GM18517 (cell line): ENCODE measurements around the gene MAPKAP1.
"Not testable (repeated sequence)": the region's sequence is repeated elsewhere in the genome, so short reads cannot be mapped to it uniquely, and the experiment has no call there.

Experiments
- ATAC-seq: cut with Tn5 transposase; IDR thresholded peaks from one replicate; pipeline ENCODE4 v1.9.1; 2021; ENCODE audit warnings: mild to moderate bottlenecking, moderate library complexity; ENCODE audit not compliant: unreplicated experiment

MAPKAP1 gene

DNA sequence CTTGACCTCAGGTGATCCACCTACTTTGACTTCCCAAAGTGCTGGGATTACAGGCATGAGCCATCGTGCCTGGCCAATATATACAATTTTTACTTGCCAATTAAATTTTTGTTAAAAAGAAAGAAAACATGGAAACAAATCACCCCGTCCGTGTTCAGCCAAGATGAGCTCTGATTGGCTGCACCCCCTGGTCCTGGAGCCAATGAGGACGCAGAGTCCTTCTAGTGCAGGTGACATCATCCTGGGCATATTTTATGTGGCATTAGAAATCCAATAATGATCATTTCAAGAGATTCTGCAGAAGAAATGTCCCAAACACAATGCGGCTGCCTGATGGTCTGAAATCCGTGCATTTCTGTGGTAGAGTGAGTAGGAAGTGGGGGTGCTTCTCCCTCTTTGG is 285.8 kb downstream of the MAPKAP1 start:
- no peak for ATAC-seq

DNA sequence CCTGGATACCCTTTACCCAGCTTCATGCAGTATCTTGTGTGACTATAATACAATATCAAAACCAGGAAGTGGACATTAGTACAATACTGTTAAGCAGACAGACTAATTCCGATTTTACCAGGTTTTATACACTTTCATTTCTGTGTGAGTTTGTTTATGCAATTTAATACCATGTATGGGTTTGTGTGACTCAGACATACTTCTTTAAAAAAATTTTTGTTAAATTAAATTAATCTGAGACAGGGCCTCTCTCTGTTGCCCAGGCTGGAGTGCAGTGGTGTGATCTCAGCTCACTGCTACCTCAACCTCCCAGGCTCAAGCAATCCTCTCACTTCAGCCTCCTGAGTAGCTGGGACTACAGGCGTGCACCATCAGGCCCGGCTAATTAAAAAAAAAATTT is 288.6 kb downstream of the MAPKAP1 start:
- ATAC-seq = no peak

DNA sequence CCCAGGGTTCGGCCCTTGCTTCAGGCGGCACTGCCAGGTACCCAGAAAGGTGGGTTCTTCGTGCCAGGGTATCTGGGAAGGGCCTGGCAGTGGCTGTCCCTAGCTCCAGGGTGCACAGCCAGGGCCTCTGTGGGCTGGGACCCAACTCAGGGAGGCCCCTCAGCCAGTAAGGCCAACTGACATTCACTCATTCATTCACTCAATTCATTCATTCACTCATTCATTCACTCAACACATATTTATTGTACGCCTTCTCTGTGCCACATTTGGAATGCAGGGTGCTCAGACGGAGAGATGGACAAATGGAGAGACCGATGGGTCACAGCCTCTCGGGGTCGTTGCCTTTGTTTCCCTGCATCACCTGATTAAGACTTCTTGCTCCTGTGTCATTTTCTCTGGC is 290.5 kb downstream of the MAPKAP1 start:
- ATAC-seq = no peak

DNA sequence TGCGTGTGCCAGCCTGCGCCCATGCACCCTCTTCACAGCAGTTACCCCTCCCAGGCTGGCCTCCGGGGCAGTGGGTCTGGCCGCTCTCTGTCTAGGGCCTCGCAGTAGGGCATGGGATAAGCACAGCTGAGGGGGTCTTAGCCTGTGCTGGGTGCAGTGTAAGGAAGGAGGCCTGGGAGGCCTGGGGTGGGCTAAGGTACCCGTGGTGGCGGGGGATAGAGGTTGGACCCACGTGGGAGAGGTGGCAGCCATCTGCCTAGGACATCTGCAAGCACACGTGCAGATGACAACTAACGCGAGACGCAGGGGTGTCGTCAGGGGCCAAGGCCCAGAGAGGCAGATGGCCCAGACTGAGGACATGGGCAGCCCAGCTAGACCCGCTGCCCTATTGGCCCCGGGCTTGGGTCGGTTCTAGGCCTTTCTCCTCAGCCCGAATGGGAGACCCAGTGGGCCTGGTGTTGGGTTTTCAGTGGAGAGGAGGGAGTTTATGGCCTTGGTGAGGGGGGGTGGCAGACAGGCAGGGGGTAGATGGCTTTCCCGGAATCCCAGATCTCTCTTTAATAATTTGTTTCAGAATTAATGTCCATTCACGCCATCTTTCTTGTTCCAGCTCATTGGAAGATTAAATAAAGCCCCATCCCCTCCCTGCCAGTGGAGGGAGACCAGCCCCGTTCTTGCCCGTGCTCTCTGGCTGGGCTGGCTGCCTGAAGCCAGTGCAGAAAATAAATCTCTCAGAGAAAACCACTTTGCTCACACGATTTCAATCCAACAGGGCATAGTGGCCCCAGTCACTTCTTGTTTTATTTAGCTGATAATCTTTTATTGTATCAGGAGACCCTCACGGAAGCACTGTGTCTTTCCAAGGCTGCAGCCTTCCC is 291.2 kb downstream of the MAPKAP1 start:
- no peak for ATAC-seq

DNA sequence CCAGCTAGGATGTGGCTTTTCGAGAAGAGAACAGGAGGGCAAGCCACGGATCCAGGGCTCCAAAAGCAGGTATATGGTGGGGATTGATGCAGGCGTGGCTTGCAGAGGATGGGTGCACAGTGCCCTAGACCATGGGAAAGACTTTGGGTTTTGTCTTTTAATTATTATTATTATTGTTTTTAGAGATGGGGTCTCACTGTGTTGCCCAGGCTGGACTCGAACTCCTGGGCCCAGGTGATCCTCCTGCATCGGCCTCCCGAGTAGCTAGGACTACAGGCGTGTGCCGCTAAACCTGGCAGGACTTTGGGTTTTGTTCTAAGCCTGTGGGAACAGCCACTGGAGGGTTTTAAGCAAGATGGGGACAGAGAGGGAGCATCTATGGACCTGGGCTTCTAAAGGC is 293.4 kb downstream of the MAPKAP1 start:
- ATAC-seq = no peak

DNA sequence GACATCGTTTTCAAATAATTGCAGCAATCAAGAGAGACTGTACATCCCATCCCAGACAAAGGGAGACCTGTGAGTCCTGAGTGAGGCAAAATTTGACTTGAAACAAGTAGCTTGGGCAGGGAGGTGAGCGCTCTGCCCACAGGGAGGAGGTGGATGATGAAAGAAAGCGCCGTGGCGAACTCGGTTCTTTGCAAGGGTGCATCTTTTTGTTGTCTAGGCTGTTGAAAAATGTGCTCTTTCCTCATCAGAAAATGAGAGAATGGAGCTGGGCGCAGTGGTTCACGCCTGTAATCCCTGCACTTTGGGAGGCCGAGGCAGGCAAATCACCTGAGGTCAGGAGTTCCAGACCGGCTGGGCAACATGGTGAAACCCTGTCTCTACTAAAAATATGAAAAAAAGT is 294.8 kb downstream of the MAPKAP1 start:
- ATAC-seq = no peak

DNA sequence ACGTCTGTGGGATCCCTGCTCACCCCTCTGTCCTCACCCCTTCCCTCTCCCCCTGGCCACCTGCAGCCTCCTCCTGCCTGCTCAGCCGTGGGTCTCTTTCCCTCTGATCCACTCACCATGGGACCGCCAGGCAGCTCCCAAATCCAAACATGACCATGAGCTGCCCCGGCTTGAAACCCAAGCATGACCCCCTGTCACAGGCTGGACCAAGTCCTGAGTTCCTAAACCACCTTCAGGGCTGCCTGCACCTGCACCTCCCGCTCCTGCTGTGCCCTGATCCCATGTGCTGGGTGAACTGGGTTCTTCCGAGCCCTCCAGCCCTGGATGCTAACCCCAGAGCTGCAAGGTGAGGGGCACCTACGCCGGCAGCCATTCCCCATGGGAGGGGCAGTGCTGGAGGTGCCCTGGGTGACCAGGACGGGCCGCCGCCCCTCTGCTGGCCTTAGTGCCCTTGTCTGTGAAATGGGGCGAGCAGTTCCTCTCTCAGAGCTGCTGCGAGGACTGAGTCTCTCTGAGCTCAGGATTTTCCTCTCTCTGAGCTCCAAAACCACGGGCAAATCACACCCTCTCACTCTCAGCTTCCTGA is 295.7 kb downstream of the MAPKAP1 start:
- no peak for ATAC-seq

DNA sequence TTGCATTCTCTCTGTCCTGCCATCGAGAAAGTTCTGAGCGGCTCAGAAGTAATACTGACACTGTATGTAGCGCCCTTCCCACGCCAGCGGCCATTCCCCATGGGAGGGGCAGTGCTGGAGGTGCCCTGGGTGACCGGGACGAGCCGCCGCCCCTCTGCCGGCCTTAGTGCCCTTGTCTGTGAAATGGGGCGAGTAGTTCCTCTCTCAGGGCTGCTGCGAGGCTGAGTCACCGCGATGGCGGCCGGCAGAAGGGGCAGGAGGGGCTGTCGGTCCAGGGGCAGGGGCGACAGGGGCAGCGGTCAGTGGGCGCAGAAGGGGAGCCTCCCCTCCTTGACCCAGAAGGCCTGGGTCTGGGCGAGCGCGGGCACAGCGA is 296.5 kb downstream of the MAPKAP1 start:
- no peak for ATAC-seq

DNA sequence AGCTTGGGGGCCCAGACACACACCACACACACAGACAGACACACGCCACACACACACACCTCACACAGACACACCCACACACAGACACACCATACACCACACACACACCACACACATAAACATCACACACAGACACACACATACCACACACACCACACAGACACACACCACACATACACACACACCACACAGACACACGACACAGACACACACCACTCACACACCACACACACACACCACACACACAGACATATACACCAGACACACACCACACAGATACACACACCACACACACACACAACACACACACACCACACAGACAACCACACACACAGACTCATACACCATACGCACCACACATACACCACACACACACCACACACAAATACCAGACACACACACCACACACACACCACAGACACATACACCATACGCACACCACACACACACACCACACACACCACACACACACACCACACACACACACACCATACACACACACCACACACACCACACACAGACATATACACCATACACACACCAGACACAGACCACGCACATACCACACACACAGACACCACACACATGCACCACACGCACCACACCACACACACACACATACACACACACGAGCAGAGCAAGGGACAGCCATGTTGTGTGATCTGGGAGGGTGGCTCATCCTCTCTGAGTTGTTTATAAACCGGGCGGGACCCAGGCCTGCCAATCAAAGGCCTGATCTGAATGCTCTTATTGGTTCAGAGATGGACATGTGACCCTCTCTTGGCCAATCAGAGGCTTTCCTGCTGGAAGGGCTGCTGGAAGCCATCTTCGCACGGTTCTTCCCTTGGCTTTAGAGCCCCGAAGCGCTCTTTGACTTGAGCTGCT is 297.1 kb downstream of the MAPKAP1 start:
- no peak for ATAC-seq

DNA sequence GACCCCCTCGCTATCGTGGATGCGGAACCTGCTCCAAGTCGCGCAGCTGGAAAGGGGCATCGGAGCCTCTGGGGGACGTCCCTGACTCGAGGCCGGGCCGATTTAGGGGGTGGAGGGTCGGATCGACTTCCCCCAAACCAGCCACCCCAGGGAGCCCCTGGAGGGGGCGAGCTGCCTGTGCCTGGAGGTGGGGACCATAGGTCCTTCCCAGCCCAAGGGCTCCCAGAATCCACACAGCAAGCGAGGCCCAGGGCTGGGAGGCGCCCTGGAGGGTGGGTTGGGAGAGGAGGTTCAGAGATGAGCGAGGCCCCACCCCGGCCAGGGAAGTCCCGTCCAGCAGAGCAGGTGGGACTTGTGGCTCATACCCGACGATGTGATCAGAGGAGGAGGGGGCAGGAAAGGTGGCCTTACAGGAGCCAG is 297.8 kb downstream of the MAPKAP1 start:
- ATAC-seq = no peak

DNA sequence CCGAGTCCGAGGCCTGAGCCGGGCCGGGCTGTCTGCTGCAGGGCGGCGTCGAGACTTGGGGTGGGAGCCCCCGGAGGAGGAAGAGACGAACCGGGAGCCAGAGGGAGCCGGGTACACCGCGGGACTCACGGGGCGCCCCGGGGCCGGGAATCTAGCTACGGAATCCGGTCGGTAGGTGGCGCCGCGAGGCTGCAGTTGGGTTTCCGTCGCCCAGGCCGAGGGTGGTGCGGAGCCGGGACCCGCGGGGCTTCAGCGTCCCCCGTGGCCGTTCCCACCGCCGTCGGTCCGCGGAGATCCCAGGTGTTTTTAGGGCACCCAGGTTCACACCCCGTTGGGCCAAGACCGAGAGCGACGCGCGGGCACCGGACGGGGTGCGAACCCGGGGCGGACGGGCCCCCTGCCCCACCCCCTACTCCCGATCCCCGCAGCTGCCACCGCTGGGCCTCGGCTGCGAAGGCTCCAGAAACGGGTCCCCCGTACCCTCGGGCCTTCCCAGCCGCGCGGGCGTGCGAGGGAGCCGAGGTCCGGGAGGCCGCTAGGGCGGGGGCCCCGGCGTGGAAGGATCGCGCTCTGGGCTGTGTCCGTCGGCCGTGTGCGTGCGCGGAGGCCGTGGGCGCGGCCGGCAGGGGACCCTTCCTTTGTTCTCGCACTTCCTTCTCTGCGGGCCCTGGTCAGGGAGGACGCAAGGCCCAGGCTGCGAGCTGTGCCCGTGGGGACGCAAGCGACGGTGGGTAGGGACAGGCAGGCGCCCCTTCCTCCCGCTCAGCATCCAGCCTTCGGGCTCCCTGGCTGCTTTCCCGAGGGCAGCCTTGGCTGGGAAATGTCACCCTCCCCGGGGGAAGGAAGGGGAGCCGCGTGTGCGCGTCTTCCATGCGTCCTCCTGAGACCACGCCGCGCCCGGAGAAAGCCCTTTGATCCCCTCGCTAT is 298.8 kb downstream of the MAPKAP1 start:
- no peak for ATAC-seq

DNA sequence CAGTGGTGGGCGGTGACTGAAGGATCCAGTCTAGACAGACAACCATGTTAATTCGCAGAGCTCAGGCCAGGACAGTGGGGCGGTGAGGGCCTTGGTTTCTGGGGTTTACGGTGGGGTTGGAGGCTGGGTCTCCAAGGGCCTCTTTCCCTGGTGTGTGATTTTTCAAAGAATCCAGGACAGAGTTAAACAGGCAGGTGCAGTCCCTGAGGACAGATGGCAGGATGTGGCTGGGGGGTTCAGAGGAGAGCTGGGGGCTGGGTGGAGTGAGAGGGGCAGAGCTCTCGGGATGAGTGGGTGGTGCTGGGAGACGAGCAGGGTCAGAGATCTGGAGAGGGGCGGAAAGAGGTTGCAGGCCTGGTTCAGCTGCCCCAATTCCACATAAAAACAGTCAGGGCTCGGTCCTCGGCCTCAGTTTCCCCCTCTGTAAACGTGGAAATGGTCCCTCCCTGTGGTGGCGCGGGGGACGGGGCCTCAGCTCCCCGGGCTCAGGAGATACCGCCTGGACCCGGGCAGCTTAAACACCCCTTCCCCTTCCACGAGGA is 299.5 kb downstream of the MAPKAP1 start:
- no peak for ATAC-seq

DNA sequence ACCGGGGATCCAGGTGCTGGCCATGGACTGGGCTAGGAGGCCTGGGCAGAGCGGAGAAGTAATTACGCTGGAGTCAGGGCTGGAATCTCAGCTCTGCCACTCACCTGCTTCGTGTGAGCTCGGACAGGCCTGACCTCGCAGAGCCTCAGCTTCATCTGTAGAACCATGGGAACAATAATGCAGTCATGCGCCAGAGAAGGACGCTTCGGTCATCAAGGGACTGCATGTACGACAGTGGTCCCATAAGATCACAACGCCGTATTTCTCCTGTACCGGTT is 300.3 kb downstream of the MAPKAP1 start:
- ATAC-seq = no peak

DNA sequence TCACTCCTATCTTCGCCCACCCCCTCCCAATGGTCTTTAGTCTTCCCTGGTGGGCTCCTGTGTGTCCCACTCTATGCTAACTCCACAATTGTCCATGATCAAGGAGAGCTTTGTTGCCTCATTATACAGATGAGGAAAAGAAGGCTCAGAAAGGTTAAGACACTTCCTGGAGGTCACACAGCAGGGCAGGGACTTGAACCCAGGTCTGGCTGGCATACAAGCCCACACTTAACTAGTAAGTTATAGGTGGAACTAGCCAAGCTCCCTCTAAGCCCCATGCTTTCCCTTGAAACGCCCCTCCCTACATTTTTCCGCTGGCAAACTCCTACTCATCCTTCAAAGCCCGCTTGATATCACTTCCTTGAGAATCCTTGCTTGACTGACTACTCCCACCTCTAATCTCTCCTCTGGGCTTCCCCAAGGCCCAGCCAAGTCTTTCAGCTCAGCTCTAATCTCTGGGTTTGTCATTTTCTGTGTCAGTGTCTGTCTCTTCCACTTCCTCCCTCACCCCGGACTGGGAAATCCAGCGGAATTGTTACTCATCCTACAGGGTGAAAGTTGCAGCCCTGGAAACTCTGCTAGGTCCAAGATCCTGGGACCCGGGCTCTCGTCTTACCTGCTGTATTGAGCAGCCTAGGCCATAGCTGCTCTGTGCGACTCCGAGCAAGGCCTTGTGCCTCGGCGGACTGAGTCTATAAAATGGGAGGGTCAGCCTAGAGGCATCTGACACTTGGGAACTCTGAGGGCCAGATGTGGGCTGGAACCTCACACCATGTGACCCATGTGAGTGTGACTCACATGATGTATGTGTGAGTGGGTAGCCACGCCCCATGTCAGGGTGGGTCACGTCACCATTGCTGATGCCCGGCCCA is 300.8 kb downstream of the MAPKAP1 start:
- ATAC-seq = no peak

DNA sequence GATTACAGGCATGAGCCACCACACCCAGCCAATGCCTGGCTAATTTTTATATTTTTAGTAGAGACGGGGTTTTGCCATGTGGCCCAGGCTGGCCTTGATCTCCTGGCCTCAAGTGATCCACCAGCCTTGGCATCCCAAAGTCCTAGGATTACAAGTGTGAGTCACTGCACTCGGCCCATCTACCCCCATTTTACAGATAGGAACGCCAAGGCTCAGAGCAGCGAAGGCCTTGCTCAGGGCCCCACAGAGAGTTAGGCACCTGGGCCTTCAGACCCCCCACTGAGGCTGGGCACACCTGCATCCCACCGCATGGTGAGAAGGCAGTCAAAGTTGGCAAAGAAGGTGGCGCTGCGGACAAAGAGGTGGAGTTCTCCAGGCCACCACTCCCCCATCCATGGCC is 302.3 kb downstream of the MAPKAP1 start:
- no peak for ATAC-seq

DNA sequence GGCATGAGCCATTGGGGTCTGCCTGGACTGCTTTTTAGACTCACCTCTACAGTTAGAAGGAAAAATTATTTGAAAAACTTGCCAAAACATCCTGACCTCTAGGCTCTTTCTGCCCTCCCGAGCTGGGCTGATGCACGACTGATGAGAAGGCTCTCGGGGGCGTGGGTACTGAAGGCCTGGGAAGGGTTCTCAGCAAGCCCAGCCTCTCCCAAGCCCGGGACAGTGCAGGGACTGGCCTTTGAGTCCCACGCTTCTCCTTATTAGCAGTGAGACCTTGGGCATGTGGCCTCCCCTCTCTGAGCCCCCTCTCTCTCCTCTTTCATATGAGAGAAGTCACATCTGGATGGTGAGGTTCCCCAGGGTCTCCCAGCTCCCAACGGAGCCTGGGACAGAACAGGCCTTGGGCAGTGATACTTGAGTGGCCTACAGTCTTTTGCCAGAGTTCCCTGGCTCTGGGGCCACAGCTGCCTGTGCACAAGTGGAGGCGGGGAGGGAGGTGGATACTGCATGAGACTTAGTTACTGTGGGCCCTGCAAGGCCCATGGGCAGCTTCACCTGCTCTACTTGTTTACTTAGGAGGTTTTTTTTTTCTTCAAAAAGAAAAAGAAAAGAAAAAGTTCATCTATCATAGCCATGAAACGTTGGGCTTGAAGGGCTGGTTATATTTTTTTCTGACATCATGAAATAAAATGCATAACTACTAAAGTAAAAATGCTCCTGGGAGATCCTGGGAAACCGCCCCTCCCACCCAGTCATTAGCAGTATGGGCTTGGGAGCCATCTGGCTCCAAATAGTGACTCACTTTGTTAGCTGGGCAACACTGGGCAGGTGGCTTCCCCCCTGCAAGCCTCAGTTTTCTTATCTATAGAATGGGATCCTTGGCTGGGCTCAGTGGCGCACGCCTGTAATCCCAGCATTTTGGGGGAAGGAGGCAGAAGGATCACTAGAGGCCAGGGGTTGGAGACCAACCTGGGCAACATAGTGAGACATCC is 306.0 kb downstream of the MAPKAP1 start:
- no peak for ATAC-seq

DNA sequence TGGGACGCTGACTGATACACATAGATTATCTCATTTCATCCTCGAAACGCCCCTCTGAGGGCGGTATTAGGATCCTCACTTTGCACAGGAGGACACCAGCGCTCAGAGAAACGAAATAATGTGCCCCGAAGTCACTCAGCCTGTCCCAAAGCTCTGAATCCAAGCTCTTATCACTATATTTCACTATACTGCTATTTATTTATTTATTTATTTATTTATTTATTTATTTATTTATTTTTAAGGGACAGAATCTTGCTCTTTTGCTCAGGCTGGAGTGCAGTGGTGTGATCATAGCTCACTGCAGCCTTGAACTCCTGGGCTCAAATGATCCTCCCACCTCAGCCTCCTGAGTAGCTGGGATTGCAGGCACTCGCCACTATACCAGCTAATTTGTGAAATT is 306.8 kb downstream of the MAPKAP1 start:
- not testable (repeated sequence) for ATAC-seq

DNA sequence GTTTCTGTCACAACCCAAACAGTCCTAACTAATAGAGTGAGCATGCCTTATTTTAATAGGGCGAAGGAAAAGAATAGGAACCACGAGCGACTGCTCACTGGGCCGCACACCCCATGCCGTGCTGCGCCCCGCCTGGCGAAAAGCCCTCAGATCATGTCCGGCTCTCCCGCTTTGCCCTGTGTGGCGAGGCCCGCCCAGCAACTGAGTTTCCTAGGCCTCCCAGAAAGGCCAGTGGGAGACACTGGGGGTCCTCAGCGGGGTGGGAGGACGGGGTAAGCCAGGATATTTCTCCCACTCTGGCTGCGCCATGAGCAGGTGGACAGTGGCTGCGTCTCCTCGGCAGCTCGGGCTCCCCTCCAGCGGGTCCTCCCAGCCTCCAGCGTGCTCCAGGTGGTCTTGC is 307.3 kb downstream of the MAPKAP1 start:
- ATAC-seq = no peak
